Activated CD8-positive, alpha-beta memory T cell treated with anti-CD3 and anti-CD28 coated beads for 48 hours (primary cell): Measurements from ENCODE around the gene DNAH11.
"Not testable (repeated sequence)": the region's sequence is repeated elsewhere in the genome, so short reads cannot be mapped to it uniquely, and the experiment has no call there.

Experiments used
- DNase-seq, 3 experiments: peaks; one replicate each; pipeline ENCODE4 v3.0.0-alpha.2; 2020; ENCODE audit warnings: low read depth in 2 of 3, low spot score in 2 of 3

The DNAH11 gene

GRCh38 chr7:21617916-21618390, 75.1 kb downstream of the DNAH11 start:
- no peak for DNase-seq

GRCh38 chr7:21618706-21619105, 75.9 kb downstream of the DNAH11 start:
- no peak for DNase-seq

GRCh38 chr7:21620054-21620453, 77.2 kb downstream of the DNAH11 start:
- no peak for DNase-seq

DNA sequence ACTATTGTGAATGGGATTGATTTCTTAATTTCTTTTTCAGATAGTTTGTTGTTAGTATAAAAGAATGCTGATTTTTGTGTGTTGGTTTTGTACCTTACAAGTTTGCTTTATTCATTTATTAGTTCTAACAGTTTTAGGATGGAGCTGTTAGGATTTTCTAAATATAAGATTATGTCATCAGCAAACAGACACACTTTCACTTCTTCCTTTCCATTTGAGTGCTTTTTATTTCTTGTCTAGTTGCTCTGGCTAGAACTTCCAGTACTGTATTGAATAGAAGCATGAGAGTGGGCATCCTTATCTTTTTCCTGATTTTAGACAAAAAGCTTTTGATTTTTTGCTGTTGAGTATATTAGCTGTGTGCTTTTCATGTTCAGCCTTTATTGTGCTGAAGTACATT, 81.5 kb downstream of the DNAH11 start:
- no peak for DNase-seq

DNA sequence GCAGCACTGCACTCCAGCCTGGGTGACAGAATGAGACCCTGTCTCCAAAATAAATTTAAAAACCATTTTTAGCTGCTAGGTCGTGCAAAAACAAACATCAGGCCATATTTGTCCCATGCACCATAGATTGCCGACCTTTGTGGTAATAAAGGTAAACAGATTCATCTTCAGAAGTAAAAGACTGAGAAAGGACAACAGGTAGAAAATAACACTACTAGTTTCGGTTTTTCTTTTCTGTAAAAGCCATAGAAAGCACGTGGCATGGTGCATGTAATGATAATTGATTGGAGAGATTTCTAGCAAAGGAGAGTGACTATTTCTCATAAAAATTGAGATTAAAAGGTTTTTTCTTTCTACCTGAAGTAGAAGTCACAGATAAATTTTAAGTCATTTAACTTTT, 93.9 kb downstream of the DNAH11 start:
- DNase-seq: no peak

DNA sequence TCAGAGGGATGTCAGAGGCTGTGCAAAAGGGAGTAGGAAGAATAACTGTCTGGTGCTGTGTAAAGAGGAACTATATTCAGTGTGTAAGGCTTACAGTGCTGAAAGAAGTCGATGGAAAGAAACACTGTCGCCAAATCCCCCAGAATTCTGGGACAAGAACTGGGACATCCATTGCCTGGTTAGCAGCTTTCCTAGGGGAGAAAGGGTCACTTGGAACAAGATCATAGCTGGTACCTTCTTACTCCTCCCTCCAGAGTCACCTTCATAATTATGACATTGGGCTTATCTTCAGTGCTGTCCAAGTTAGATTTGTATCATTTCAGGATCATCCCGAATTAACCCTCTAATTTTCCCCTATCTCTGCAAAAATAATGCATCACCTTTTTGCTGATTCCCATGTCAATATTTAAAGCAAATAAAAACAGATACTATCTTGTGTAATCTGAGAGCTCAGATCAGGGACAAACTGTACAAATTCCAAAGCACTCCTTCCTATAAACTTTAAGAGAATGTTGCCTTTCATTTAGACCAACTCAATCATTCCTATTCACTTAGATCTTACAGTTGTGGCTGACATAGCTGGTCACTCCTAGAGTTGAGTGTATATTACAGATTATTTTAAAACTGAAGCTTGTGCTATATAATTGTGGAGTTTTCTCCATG, 96.5 kb downstream of the DNAH11 start:
- DNase-seq: no peak

- no peak for DNase-seq
Measured at GRCh38 chr7:21640105-21640504, 97.3 kb downstream of the DNAH11 start.

GRCh38 chr7:21641546-21641945, 98.7 kb downstream of the DNAH11 start:
- DNase-seq: no peak

DNA sequence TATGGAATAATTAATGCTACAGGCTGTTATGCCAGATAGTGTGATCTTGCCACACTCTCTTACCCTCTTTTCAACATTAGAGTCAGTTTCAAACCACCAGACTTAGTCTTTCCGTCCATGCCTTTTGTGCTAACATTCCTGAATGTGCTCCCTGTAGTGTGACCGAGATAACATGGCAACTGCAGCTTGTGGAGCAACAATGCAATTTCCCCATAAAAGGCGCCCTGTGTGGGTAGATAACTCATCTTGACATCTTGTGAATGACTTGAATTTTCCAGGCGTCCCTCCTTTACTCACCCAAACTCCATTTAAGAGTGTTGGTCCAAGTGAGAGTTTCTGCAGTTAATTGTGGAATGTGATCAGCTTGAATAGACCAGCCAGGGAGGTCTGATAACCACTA, 99.6 kb downstream of the DNAH11 start:
- no peak for DNase-seq

DNA sequence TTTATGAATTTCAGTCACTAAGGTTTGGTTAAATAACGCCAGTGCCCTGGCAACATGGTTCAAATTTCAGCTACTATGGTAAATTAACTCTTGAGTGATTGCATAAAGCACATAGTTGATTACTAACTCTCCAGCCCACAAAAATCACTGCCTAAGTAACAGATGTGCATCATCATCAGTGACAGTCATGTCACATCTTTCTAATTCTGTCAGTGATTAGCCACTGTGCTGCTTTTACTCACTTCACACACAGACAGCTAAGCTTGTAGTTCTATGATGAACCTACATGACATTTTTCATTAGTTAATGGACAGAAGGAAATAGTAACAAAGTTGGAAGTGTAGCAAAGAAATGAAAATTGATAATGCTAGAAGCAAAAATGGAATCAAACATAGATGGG, 108.9 kb downstream of the DNAH11 start:
- DNase-seq: no peak

- no peak for DNase-seq
Measured at GRCh38 chr7:21653623-21654022, 110.8 kb downstream of the DNAH11 start.

DNA sequence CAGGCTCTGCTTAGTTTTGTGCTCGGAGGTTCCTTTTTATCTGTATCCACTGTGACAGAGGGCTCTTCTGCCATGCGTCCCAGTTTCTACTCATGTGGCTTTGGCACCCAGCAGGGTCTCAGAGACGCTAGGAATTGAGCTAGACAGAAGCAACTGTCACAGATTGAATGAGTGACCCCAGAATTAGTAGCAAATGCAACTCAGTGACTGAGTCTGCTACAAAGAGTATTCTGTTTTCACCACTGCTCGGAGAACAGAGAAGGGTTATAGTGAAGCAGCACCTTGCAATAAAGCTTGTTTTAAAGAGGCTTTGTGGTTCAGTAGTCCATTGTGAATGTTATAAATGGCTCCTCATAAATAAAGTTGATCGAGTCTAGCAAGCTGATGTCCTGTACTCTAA, 113.2 kb downstream of the DNAH11 start:
- no peak for DNase-seq

GRCh38 chr7:21656796-21657195, 114.0 kb downstream of the DNAH11 start:
- DNase-seq: no peak

- DNase-seq: no peak
Measured at GRCh38 chr7:21670496-21670895, 127.7 kb downstream of the DNAH11 start.

GRCh38 chr7:21671859-21672258, 129.0 kb downstream of the DNAH11 start:
- no peak for DNase-seq

DNA sequence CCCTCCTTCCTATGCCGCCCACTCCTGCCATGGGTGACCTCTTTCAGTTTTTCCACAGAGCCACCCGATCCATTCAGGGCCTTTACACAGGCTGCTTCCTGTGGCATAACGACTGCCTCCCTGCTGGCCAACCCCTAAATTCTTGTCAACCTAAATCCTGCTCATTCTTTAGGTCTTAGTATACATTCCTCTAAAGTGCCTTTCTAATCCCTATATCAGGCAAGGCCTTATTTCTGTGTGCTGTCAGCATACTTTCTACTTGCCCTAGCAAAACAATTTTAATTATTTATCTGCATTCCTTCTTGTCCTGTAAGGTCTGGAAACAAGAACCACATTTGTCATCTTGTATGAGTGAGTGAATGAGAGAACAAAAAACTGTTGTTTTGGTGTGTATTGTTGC, 132.4 kb downstream of the DNAH11 start:
- no peak for DNase-seq

DNA sequence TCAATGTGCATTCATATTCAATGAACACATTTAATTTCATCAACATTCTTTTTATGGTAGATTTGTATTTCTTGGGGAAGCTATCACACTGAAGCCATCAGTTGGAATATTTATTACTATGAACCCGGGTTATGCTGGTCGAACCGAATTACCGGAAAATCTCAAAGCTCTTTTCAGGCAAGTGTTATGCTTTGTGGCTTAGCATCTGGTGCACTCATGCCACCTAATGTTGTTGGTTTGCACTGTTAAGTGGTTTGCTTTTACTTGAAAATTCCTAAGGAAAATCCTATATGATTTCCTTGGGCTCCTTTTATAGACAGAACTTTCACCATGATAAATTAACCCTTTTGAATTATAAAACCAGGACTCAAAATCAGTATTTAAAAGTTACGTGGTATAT, 147.9 kb downstream of the DNAH11 start:
- no peak for DNase-seq

GRCh38 chr7:21691146-21691545, 148.3 kb downstream of the DNAH11 start:
- DNase-seq: not testable (repeated sequence)

- not testable (repeated sequence) for DNase-seq
Measured at GRCh38 chr7:21700587-21700986, 157.7 kb downstream of the DNAH11 start.

GRCh38 chr7:21702303-21702702, 159.5 kb downstream of the DNAH11 start:
- no peak for DNase-seq

DNA sequence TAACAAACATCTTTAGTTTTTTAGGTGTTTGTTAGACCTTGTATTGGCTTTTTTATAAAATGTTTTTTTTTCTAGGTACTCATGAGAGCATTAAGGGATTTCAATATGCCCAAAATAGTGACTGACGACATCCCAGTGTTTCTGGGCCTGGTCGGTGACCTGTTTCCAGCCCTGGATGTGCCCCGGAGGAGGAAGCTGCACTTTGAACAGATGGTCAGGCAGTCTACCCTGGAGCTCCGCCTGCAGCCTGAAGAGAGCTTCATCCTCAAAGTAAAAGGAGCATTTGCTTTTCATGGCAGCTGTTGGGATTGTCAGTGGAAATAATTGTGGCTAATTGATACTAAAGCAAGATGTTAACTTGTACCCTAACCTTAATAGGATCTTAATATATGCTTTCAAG, 161.5 kb downstream of the DNAH11 start:
- DNase-seq: no peak

GRCh38 chr7:21706131-21706530, 163.3 kb downstream of the DNAH11 start:
- no peak for DNase-seq

DNA sequence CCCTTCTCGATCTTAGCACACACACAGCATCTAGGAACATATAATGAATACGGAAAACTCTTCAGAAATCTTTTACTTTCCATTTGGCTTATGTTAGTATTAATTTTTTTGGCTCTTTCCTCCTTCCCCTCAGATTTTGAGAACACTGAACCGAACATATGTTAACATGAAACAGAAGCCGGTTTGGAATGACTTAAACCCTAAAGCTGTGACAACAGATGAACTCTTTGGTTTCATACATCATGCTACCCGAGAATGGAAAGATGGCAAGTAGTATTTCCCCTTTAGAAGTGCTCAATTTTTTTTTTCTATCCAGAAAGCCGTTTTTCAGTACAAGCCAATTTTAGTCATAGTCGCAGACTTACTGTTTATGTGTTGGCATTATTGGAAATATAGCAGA, 164.7 kb downstream of the DNAH11 start:
- DNase-seq: no peak
